Inflammatory macrophage treated with lipopolysaccharide for 4 hours (primary cell): ENCODE measurements around the gene POU6F2.

ENCODE experiments used
- DNase-seq: peaks from one replicate; pipeline ENCODE4 v3.0.0-alpha.2; 2020

Gene POU6F2

GRCh38 chr7:39069896-39070881 is 92.5 kb downstream of the POU6F2 start:
- peak; percentile 43 for DNase-seq

DNA sequence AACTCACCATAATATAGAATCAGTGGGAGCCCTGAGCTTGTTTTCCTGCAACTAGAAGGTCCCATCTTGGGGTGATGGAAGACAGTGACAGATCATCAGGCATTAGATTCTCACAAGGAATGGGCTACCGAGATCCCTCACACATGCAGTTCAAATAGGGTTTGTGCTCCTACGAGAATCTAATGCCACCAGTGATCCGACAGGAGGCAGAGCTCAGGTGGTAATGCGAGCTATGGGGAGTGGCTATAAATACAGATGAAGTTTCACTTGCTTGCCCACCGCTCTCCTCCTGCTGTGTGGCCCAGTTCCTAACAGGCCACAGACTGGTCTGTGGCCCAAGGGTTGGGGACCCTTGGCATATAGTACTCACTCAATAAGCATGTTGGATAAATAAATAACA is 93.4 kb downstream of the POU6F2 start:
- DNase-seq = no peak

DNA sequence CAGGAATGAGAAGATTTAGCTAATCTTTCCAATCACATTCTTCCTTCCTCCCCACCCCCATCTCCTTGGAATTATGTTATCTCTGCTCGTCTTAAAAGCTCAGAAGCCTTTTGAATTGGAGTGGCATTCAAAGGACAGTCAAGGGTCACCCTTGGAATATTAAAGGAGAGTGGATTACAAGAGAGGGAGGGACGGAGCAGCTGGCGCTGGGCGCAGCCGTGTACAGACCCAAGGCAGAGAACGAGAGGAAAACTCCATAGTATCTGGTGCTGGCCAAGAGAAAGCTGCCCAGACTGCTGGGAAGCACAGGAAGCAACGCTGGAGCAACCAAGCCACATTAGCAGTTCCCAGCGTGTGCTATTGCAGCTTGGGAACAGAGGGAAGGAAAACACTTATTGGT is 95.7 kb downstream of the POU6F2 start:
- no peak for DNase-seq

DNA sequence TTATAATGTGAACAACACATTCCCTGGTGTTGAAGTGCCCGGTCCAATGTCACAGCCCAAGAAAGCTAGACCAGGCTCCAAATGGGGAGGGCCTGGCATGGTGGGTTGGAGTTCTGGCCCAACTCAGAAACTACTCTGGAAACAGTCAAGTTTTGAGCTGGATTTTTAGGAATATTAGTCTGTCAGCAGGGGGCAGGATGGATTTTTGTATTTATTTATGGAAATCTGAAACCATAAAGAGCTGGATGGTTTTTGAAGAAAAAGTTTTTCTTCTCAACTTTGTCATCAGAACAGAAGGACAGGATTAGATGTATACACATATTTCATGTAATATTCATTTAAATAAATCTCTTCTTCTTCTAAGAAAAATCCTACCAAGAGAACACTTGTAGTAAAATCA is 97.5 kb downstream of the POU6F2 start:
- no peak for DNase-seq

- no peak for DNase-seq
These were observed 106.1 kb downstream of the POU6F2 start for GRCh38 chr7:39083781-39084180.

- no peak for DNase-seq
These were observed 106.6 kb downstream of the POU6F2 start for GRCh38 chr7:39084349-39084748.

DNA sequence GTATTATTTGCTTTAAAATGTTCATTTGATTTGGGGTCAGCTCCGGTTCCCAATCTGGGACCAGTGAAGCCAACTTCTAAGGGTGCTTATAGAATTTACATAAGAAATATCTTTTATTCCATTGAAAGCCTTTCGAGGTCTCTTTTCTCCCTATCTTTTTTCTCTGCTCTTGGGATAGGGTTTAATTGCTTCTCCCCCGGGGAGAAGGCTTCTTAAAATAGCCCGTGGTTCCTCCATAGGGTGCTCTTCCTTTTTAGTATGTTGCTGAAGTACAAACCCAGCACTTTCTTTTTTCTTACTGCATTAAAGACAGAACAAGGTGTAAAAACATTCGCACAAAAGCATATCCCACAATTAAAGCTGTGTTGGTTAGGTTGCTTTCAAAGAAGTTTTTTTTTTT is 107.5 kb downstream of the POU6F2 start:
- no peak for DNase-seq

- DNase-seq = no peak
These were observed 107.9 kb downstream of the POU6F2 start for GRCh38 chr7:39085590-39086049.

DNA sequence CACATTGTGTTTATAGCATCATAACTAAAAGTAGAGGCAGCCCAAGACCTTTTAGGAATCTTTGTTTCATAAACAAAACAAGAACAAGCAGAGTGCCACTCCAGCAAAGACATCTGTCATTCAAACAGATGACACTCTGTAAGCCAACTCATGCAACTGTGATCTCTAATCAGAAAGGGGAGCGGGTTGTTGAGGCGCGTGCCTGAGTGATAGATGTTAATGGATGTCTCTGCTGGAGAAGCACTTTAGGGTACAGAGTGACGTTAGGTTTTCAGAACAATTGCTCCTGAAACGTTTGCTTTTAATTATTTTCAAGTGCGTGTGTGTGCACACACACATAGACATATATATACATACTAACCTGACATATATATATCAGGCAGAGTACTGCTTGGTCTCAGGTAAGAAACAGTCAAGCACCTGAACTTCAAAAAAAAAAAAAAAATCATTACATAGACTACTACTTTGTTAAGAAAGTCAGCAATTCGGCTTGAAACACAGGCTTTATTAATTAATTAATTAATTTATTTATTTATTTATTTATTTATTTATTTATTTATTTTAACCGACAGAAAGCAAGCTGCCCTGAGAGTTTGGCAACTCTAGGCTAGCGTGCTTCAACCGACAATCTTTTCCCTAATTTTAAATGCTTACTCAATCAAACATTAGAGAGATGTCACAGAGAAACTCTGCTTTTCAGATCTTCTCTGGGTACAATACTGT is 109.1 kb downstream of the POU6F2 start:
- DNase-seq = no peak

DNA sequence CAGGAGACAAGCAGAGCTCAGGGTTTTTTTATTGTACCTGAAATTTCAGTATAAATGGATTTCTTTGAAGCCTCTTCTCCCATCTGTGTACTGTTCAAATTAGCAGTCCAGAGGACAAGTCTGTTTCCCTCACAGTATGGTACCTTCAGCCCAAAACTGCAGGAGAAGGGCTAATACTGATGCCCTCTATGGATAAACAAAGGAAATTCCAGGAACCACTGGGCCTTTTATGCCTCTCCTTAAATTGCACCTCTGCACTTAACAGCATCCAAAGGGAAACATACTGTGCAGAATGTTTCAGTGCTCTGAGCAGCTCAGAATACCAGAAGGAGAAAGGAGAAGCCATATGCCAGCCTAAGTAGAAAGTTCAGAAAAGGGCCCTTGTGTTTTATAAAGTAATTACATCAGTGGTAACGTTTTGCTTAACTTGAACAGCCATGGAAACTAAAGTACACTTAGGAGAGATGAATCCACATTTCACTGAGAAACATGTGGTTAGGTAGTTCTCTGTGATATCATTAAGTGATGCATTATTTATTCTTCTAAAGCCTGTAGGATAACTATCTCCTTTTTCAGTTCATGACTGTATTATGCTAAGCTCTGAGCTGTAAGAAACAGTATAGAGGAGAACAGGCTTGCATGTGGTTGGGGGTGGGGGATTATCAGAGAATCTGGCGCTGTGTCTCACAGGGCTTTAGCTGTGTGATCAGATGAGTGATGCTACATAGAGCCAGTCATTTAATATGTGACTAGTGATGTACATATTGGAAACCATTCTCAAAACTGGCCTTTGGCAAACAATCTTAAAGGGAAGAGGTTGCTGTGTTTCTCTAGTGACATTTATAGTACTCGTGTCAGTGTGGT is 111.3 kb downstream of the POU6F2 start:
- DNase-seq = no peak

- DNase-seq = no peak
These were observed 113.4 kb downstream of the POU6F2 start for GRCh38 chr7:39091145-39091544.

DNA sequence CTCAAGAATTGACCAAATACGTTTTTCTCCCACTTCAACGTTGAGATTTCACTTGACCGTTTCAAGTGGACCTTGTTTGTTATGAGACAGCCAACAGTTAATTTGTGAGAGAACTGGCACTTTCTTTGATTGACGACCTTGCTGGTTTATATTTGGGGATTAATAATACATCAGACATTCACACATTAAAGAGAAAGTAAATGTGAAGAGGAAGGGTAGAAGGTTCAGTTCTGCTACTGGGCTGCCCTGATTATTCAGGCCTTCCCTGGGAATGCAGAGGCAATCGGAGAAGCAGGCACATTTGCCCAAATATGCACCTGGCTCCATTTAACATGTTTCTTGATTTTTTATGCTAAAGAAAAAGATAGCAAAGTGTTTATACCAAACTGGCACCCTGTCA is 114.1 kb downstream of the POU6F2 start:
- DNase-seq = no peak

DNA sequence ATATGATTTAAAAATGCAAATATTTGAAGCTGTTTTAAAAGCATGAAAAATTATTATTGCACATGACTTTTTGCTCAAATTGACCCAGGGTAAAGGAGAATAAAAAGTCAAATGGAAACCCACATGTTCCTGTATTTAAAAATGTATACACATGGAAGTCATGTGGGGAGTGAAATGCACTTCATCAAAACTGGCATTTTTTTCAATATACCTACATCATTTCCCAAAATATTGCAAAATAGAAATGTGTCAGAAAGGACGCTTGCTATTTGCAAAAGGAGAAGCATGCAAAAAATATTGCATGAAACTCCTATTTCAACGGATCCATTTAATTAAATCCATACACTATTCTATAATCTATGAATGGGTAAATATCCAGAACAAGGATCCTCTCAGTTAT is 117.0 kb downstream of the POU6F2 start:
- DNase-seq = peak; percentile 76

DNA sequence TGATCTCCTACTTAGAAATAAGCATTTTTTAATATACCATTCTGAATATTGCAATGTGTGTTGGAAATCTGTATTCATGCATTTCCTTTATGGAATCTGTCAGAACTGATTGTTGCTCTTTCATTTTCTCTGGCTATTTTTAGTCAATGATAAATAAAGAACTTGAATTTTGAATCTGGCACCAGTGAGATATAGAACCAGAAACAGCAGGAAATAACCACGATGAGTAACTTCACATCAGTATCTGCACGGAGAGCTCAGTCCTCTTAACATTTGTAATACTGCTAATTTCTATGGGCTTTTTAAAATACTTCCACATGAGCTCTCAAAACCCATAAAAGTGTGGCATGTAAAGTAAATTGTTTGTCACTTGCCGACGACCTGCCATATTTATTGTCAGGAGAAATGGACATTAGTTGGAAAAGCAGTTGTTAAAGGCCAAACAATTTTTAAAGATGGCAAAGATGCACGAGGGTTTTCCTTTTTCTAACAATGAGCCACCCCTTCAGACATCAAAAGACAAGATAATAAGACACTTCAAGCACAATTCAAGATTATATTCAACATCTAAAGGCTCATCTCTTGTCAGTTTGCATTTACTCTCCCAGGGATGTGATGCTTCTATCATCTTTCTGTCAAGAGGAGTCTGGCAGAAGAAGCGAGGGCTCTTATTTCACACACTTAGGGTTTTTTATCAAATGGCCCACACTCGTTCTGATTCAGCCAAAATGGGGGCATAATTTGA is 118.3 kb downstream of the POU6F2 start:
- no peak for DNase-seq

GRCh38 chr7:39098506-39098905 is 120.8 kb downstream of the POU6F2 start:
- no peak for DNase-seq

DNA sequence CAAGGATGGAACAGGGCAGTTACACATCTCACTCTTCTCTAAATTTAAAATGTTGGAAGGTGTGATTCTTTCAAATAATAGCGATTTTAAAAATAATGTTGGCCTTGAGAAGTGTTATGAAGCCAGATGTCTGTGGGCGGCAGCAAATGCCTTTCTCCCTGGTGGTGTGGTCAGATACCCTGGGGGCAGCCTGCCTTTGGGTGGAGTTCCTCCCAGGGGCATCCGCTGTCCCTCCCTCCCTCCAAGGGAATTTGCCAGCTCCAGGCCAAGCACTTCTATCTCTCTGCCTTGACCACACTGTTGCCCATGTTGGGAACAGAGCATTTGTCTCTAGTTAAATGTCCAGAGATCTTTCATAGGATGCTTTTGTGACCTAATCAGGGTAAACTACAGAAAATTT is 121.4 kb downstream of the POU6F2 start:
- DNase-seq = no peak

GRCh38 chr7:39100270-39100669 is 122.6 kb downstream of the POU6F2 start:
- no peak for DNase-seq

DNA sequence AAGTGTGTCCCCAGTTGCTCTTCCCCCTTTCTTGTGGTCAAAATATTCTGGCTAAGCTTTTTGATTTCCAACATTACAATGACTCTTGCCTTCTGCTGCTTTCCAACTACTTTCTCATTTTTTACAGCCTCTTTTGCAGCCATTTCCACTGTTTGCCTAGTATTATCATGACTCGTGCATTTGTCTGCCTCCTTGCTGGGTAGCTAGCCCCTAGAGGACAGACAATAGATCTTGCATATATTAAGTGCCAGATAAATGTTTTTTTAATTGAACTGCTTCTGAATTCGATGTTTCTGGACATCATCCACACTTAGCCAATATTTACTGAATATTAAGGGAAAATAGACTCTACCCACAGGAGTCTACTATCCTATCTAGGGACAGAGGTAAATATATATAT is 124.5 kb downstream of the POU6F2 start:
- no peak for DNase-seq

DNA sequence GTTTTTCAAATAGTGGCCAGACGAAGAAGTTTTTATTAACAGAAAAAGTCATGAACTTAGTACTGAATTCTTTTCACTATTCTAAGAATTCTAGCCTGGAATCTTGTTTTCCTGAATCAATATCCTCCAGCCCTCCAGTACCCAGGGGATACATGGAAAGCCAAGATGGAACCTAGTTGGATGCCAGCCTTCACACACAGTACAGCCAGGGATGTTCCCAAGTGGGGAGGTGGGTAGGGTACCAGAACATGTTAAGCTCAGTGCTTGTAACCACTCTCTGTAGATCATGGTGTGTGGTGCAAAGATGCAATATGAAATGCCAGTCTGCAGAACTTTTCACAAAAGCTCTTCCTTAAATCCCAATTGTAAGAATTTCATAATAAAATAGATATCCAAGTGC is 128.0 kb downstream of the POU6F2 start:
- no peak for DNase-seq

GRCh38 chr7:39125846-39126245 is 148.1 kb downstream of the POU6F2 start:
- DNase-seq = no peak

GRCh38 chr7:39127058-39127457 is 149.3 kb downstream of the POU6F2 start:
- DNase-seq = no peak

DNA sequence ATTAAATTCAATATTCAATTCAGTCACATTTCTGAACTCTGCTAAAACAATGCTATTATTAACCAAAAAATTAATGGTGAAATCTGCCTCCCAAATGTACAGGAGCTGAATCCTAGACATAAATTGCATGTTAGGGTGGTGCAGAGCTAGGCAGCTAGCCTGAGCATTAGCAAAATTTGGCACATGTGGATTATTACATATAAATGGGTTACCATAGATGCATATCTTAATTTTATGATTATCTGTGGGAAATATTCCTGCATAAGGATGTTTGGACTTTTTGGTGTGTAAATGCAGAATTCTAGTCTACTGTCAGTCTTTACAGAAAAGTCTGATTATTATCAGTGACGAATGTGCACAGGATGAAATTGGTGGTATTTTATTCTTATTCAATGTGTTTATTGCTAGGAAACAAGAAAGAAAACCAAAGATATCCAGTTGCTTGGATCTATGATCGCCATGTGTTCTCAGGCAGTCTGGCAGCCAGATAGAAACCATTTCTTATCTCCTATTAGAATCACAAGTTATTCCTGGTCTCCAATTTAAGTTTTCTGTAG is 150.7 kb downstream of the POU6F2 start:
- no peak for DNase-seq
